Cardiac fibroblast (primary cell): ENCODE data around the gene IP6K1.
A peak's percentile ranks its signal among the peaks of the same experiment; 100 is the strongest.

Source experiments
- DNase-seq, 2 donors: peaks; one replicate each; pipeline versions ENCODE4 v3.0.0 to v3.0.0-alpha.2; 2010; ENCODE audit warnings: low read depth in 2 of 2
- H3K4me3 ChIP-seq, 2 donors: replicated peaks in 1 of 2; 1 replicate in 1 of 2; 2 replicates in 1 of 2; pipeline ENCODE4 v1.5.1; 2011; ENCODE audit warnings: low read depth in 2 of 2, low read length in 2 of 2, mild to moderate bottlenecking in 2 of 2, moderate library complexity in 1 of 2
- CTCF ChIP-seq: IDR thresholded peaks from one replicate; pipeline ENCODE4 v1.5.1; 2011; ENCODE audit warnings: low read depth, mild to moderate bottlenecking, low read length, inconsistent platforms

Gene IP6K1

GRCh38 chr3:49802719-49803464 is 16.6 kb upstream of the IP6K1 start, which contains the start of gene INKA1:
Gene INKA1 (plus strand): TSS chr3:49803261. CDS start chr3:49803393, 132 bp downstream.
- H3K4me3 ChIP-seq = peak within 1 kb of the TSS; percentile 84 to 86
- DNase-seq = peak; percentile 84 to 89
- TF ChIP-seq CTCF = peak; percentile 92

GRCh38 chr3:49801160-49801559 is 14.8 kb upstream of the IP6K1 start:
- H3K4me3 ChIP-seq = no peak overlapping the region
- TF ChIP-seq CTCF = no peak
- no peak for DNase-seq

- DNase-seq = peak; percentile 88
- H3K4me3 ChIP-seq = no peak within 1 kb of the TSS
- no peak for TF ChIP-seq CTCF
Measured at GRCh38 chr3:49799761-49800160, 13.4 kb upstream of the IP6K1 start, which contains the start of gene CDHR4. Gene CDHR4 (minus strand): TSS chr3:49799873. CDS start chr3:49799812, 61 bp downstream.

GRCh38 chr3:49799105-49799504 is 12.8 kb upstream of the IP6K1 start:
- no peak for TF ChIP-seq CTCF
- no peak overlapping the region for H3K4me3 ChIP-seq
- DNase-seq = no peak

GRCh38 chr3:49794926-49795905 is 8.9 kb upstream of the IP6K1 start:
- no peak for TF ChIP-seq CTCF
- H3K4me3 ChIP-seq = no peak overlapping the region
- DNase-seq = no peak

- no peak for DNase-seq
- TF ChIP-seq CTCF = no peak
- H3K4me3 ChIP-seq = no peak overlapping the region
Measured at GRCh38 chr3:49794431-49794830, 8.1 kb upstream of the IP6K1 start.
